Measurements from ENCODE around the gene TMEM125. TPM values are rescaled to one million over a fixed set of nuclear protein-coding genes. Genes with fewer than 3 reads are reported as not detected.

Gene TMEM125
- total RNA-seq, 1 donor = 0.10 TPM

GRCh38 chr1:43292216-43292615 lies 22.4 kb downstream of the TMEM125 start:
- Histone ChIP-seq H3K9me3 (ENCODE audit: low read depth, low read length) (no peaks in the 10 kb centered on the region), H3K4me3 (ENCODE audit: low read length) (no peak overlapping the region), H3K27me3 (ENCODE audit: insufficient read depth, low read length) (no peaks in the 10 kb centered on the region), H3K4me1 (ENCODE audit: insufficient read depth, low read length) (no peaks in the 10 kb centered on the region)

- no peak overlapping the region for H3K4me3 ChIP-seq (ENCODE audit: low read length)
- no peaks in the 10 kb centered on the region for H3K27me3 ChIP-seq (ENCODE audit: insufficient read depth, low read length)
- no peaks in the 10 kb centered on the region for H3K4me1 ChIP-seq (ENCODE audit: insufficient read depth, low read length)
- H3K9me3 ChIP-seq (ENCODE audit: low read depth, low read length) = no peaks in the 10 kb centered on the region
These were observed 22.9 kb downstream of the TMEM125 start for GRCh38 chr1:43292679-43293078.

GRCh38 chr1:43293176-43293575 lies 23.4 kb downstream of the TMEM125 start:
- no peaks in the 10 kb centered on the region for H3K9me3 ChIP-seq (ENCODE audit: low read depth, low read length)
- H3K27me3 ChIP-seq (ENCODE audit: insufficient read depth, low read length) = no peaks in the 10 kb centered on the region
- H3K4me3 ChIP-seq (ENCODE audit: low read length) = no peak overlapping the region
- no peaks in the 10 kb centered on the region for H3K4me1 ChIP-seq (ENCODE audit: insufficient read depth, low read length)

- Histone ChIP-seq H3K27me3 (ENCODE audit: insufficient read depth, low read length) (no peaks in the 10 kb centered on the region), H3K4me3 (ENCODE audit: low read length) (no peak overlapping the region), H3K4me1 (ENCODE audit: insufficient read depth, low read length) (no peaks in the 10 kb centered on the region), H3K9me3 (ENCODE audit: low read depth, low read length) (no peaks in the 10 kb centered on the region)
These were observed 24.3 kb downstream of the TMEM125 start for GRCh38 chr1:43293896-43294760.

- Histone ChIP-seq H3K4me1 (ENCODE audit: insufficient read depth, low read length) (no peaks in the 10 kb centered on the region), H3K27me3 (ENCODE audit: insufficient read depth, low read length) (no peaks in the 10 kb centered on the region), H3K4me3 (ENCODE audit: low read length) (no peak overlapping the region), H3K9me3 (ENCODE audit: low read depth, low read length) (no peaks in the 10 kb centered on the region)
These were observed 25.0 kb downstream of the TMEM125 start for GRCh38 chr1:43294761-43295160.

GRCh38 chr1:43296207-43296606 lies 26.4 kb downstream of the TMEM125 start:
- no peak overlapping the region for H3K4me3 ChIP-seq (ENCODE audit: low read length)
- H3K27me3 ChIP-seq (ENCODE audit: insufficient read depth, low read length) = no peaks in the 10 kb centered on the region
- no peaks in the 10 kb centered on the region for H3K9me3 ChIP-seq (ENCODE audit: low read depth, low read length)
- no peaks in the 10 kb centered on the region for H3K4me1 ChIP-seq (ENCODE audit: insufficient read depth, low read length)

- no peaks in the 10 kb centered on the region for H3K27me3 ChIP-seq (ENCODE audit: insufficient read depth, low read length)
These were observed 28.3 kb downstream of the TMEM125 start for GRCh38 chr1:43298055-43298454.

GRCh38 chr1:43299101-43299500 lies 29.3 kb downstream of the TMEM125 start:
- Histone ChIP-seq H3K9me3 (ENCODE audit: low read depth, low read length) (no peaks in the 10 kb centered on the region), H3K27me3 (ENCODE audit: insufficient read depth, low read length) (no peaks in the 10 kb centered on the region), H3K4me3 (ENCODE audit: low read length) (no peak overlapping the region), H3K4me1 (ENCODE audit: insufficient read depth, low read length) (no peaks in the 10 kb centered on the region)

More at GRCh38 chr1:43298055-43298454, 28.3 kb downstream of the TMEM125 start:
- H3K4me3 ChIP-seq (ENCODE audit: low read length) = no peak overlapping the region
- H3K9me3 ChIP-seq (ENCODE audit: low read depth, low read length) = no peaks in the 10 kb centered on the region
- no peaks in the 10 kb centered on the region for H3K4me1 ChIP-seq (ENCODE audit: insufficient read depth, low read length)

- Histone ChIP-seq H3K4me1 (ENCODE audit: insufficient read depth, low read length) (no peaks in the 10 kb centered on the region), H3K9me3 (ENCODE audit: low read depth, low read length) (no peaks in the 10 kb centered on the region), H3K4me3 (ENCODE audit: low read length) (no peak within 1 kb of the TSS), H3K27me3 (ENCODE audit: insufficient read depth, low read length) (no peaks in the 10 kb centered on the region)
These were observed 30.8 kb downstream of the TMEM125 start, which contains the start of gene TIE1 for GRCh38 chr1:43300378-43301094. Gene TIE1, plus strand, starts transcription at chr1:43300982. Its CDS starts 90 bp downstream, at chr1:43301072.

GRCh38 chr1:43302201-43302600 lies 32.4 kb downstream of the TMEM125 start:
- no peaks in the 10 kb centered on the region for H3K4me1 ChIP-seq (ENCODE audit: insufficient read depth, low read length)
- H3K4me3 ChIP-seq (ENCODE audit: low read length) = no peak overlapping the region
- H3K27me3 ChIP-seq (ENCODE audit: insufficient read depth, low read length) = no peaks in the 10 kb centered on the region
- H3K9me3 ChIP-seq (ENCODE audit: low read depth, low read length) = no peaks in the 10 kb centered on the region

- H3K27me3 ChIP-seq (ENCODE audit: insufficient read depth, low read length) = no peaks in the 10 kb centered on the region
- no peak overlapping the region for H3K4me3 ChIP-seq (ENCODE audit: low read length)
- no peaks in the 10 kb centered on the region for H3K9me3 ChIP-seq (ENCODE audit: low read depth, low read length)
- H3K4me1 ChIP-seq (ENCODE audit: insufficient read depth, low read length) = no peaks in the 10 kb centered on the region
These were observed 33.1 kb downstream of the TMEM125 start for GRCh38 chr1:43302721-43303470.

GRCh38 chr1:43303471-43304313 lies 33.9 kb downstream of the TMEM125 start:
- Histone ChIP-seq H3K4me1 (ENCODE audit: insufficient read depth, low read length) (no peaks in the 10 kb centered on the region), H3K9me3 (ENCODE audit: low read depth, low read length) (no peaks in the 10 kb centered on the region), H3K27me3 (ENCODE audit: insufficient read depth, low read length) (no peaks in the 10 kb centered on the region), H3K4me3 (ENCODE audit: low read length) (no peak overlapping the region)

GRCh38 chr1:43304314-43304681 lies 34.5 kb downstream of the TMEM125 start:
- no peaks in the 10 kb centered on the region for H3K27me3 ChIP-seq (ENCODE audit: insufficient read depth, low read length)
- no peaks in the 10 kb centered on the region for H3K9me3 ChIP-seq (ENCODE audit: low read depth, low read length)
- H3K4me1 ChIP-seq (ENCODE audit: insufficient read depth, low read length) = no peaks in the 10 kb centered on the region
- no peak overlapping the region for H3K4me3 ChIP-seq (ENCODE audit: low read length)

- no peaks in the 10 kb centered on the region for H3K4me1 ChIP-seq (ENCODE audit: insufficient read depth, low read length)
- no peaks in the 10 kb centered on the region for H3K9me3 ChIP-seq (ENCODE audit: low read depth, low read length)
- no peaks in the 10 kb centered on the region for H3K27me3 ChIP-seq (ENCODE audit: insufficient read depth, low read length)
- H3K4me3 ChIP-seq (ENCODE audit: low read length) = no peak overlapping the region
These were observed 35.1 kb downstream of the TMEM125 start for GRCh38 chr1:43304771-43305300.

Measured in mononuclear cell (primary cell).